Panc1 (cell line): Measurements from ENCODE around the gene SEZ6L. TPM values are rescaled to one million over a fixed set of nuclear protein-coding genes. Genes with fewer than 3 reads are reported as not detected.

Experiments used
- ATAC-seq: fragments of 200-7000 bp; cut with Tn5 transposase; 2 replicates; pipeline ENCODE4 v1.9.1; 2020; ENCODE audit warnings: mild to moderate bottlenecking, moderate library complexity
- BruUV-seq: library from RNA; stranded (reverse); fragments of 400-500 nt; replicated peaks from 2 replicates; lab custom pipeline; 2021; lab: Mats Ljungman, UMichigan
- CTCF ChIA-PET: fragments of 300-600 bp; sonication (Branson Sonifier 250); formaldehyde crosslinking; loops from one replicate; lab custom pipeline; 2022; ENCODE audit warnings: antibody characterized with exemption; lab: Charles Lee
- POLR2A ChIA-PET: fragments of 300-600 bp; sonication (Branson Sonifier 250); formaldehyde crosslinking; loops from one replicate; lab custom pipeline; 2022; ENCODE audit warnings: antibody characterized with exemption; lab: Charles Lee
- DNase-seq: peaks from one replicate; pipeline ENCODE4 v3.0.0-alpha.2; 2010; ENCODE audit warnings: low read depth, low spot score
- H3K27ac ChIP-seq: 2 replicates; pipeline ENCODE4 v1.5.1; 2011; ENCODE audit warnings: mild to moderate bottlenecking, low read length, inconsistent platforms
- H3K27me3 ChIP-seq: fragments of 200-500 bp; sonication (Bioruptor generic); 2 replicates; pipeline ENCODE4 v1.6.0; 2014; ENCODE audit warnings: low read length, inconsistent platforms; ENCODE audit not compliant: control insufficient read depth, insufficient read depth
- H3K36me3 ChIP-seq: fragments of 200-500 bp; sonication (Bioruptor generic); 2 replicates; pipeline ENCODE4 v1.5.1; 2014; ENCODE audit warnings: inconsistent platforms, mild to moderate bottlenecking, low read length, moderate library complexity; ENCODE audit not compliant: control insufficient read depth, insufficient read depth
- H3K4me1 ChIP-seq: 2 replicates; pipeline ENCODE4 v1.5.1; 2011; ENCODE audit warnings: inconsistent platforms, mild to moderate bottlenecking, low read length, moderate library complexity; ENCODE audit not compliant: control insufficient read depth, insufficient read depth
- H3K4me3 ChIP-seq, 2 experiments: 2 replicates each; pipeline ENCODE4 v1.5.1; 2011 to 2012; ENCODE audit warnings: low read depth in 2 of 2, low read length in 2 of 2, mild to moderate bottlenecking in 2 of 2, inconsistent platforms in 1 of 2, moderate library complexity in 1 of 2
- H3K9me3 ChIP-seq: fragments of 200-500 bp; sonication (Bioruptor generic); 2 replicates; pipeline ENCODE4 v1.5.1; 2014; ENCODE audit warnings: low read depth, mild to moderate bottlenecking, inconsistent platforms, low read length, moderate library complexity; ENCODE audit not compliant: control insufficient read depth, insufficient read depth
- CTCF ChIP-seq: fragments of 450-650 bp; IDR thresholded peaks from 2 replicates; pipeline ENCODE4 v1.5.1; 2017; ENCODE audit warnings: mild to moderate bottlenecking
- POLR2AphosphoS5 ChIP-seq: IDR thresholded peaks from 2 replicates; pipeline ENCODE4 v1.6.1; 2012; ENCODE audit warnings: mild to moderate bottlenecking, low read depth, low read length, moderate library complexity
- REST ChIP-seq, 2 experiments: IDR thresholded peaks; 2 replicates each; pipeline ENCODE4 v1.6.1; 2011 to 2012; ENCODE audit warnings: low read depth in 2 of 2, control low read depth in 1 of 2, low read length in 1 of 2, mild to moderate bottlenecking in 1 of 2, moderate library complexity in 1 of 2; ENCODE audit not compliant: insufficient read depth in 1 of 2
- SIN3A ChIP-seq: IDR thresholded peaks from 2 replicates; pipeline ENCODE4 v1.6.1; 2012; ENCODE audit warnings: low read depth, mild to moderate bottlenecking, low read length, moderate library complexity, borderline replicate concordance; ENCODE audit not compliant: insufficient read depth
- TCF7L2 ChIP-seq: IDR thresholded peaks from 2 replicates; pipeline ENCODE4 v1.6.1; 2011; ENCODE audit warnings: mild to moderate bottlenecking, low read depth, low read length, inconsistent platforms
- in situ Hi-C: cut with HindIII; loops from 2 replicates; pipeline ENCODE4 v1.10.0; 2016; ENCODE audit warnings: low sequenced_read_pairs, low pct_unique_long_range_greater_than_20kb
- intact Hi-C: fragments of 100-400 bp; cut with micrococcal nuclease; formaldehyde crosslinking; loops from one replicate; pipeline ENCODE4 v1.10.0; 2022; ENCODE audit not compliant: unreplicated experiment
- total RNA-seq: library from RNA; stranded (reverse); gene quantifications from one replicate; pipeline ENCODE4 v1.2.1, GENCODE V29; 2021; ENCODE audit not compliant: unreplicated experiment

SEZ6L gene
- total RNA-seq, 1 experiment from 2014 or later: not detected

- ChIA-PET CTCF (no interaction called here), POLR2A (no interaction called here)
- intact Hi-C loops: no loop called here
- no TSS peak for BruUV-seq
- Histone ChIP-seq H3K27me3 (no peaks in the 10 kb centered on the region), H3K27ac (no peak overlapping the region), H3K9me3 (no peaks in the 10 kb centered on the region), H3K4me3 (no peak overlapping the region), H3K36me3 (no peaks in the 10 kb centered on the region), H3K4me1 (no peaks in the 10 kb centered on the region)
- no peak for ATAC-seq
- in situ Hi-C loops: no loop called here
- TF ChIP-seq SIN3A (no peak), CTCF (no peak), REST (IDR thresholded peaks at IDR 0.05; ENCODE audit: insufficient read depth in 1 of 2, low read depth in 2 of 2, low read length in 1 of 2) (no peak), POLR2AphosphoS5 (no peak), TCF7L2 (no peak)
- no peak for DNase-seq
These were observed 30.0 kb upstream of the SEZ6L start for GRCh38 chr22:26139310-26139709.

- Histone ChIP-seq H3K27me3 (no peaks in the 10 kb centered on the region), H3K4me3 (no peak overlapping the region), H3K4me1 (no peaks in the 10 kb centered on the region), H3K27ac (no peak overlapping the region), H3K36me3 (no peaks in the 10 kb centered on the region), H3K9me3 (no peaks in the 10 kb centered on the region)
- ATAC-seq (no peak), DNase-seq (no peak)
- ChIA-PET POLR2A (no interaction called here), CTCF (interaction anchor here (0.6 kb wide), 1 partner anchor 273 kb away, joined by 4 read pairs; no protein-coding TSS in a partner anchor)
- TF ChIP-seq POLR2AphosphoS5 (no peak), TCF7L2 (no peak), CTCF (no peak), SIN3A (no peak), REST (IDR thresholded peaks at IDR 0.05; ENCODE audit: insufficient read depth in 1 of 2, low read depth in 2 of 2, low read length in 1 of 2) (no peak)
- intact Hi-C loops: no loop called here
- in situ Hi-C loops: no loop called here
- no TSS peak for BruUV-seq
These were observed 27.4 kb upstream of the SEZ6L start for GRCh38 chr22:26141831-26142230.
